HFF-Myc (cell line): ENCODE results near the gene TRIB2.

Source experiments
- DNase-seq: peaks from one replicate; pipeline ENCODE4 v3.0.0-alpha.2; 2011; ENCODE audit warnings: low read depth; ENCODE audit errors: extremely low read depth
- H3K4me3 ChIP-seq: replicated peaks from 2 replicates; pipeline ENCODE4 v1.5.1; 2011; ENCODE audit warnings: low read depth, mild to moderate bottlenecking, control low read depth, low read length
- TF ChIP-seq, protein P1 (sequence below): IDR thresholded peaks from 2 replicates; pipeline ENCODE4 v1.5.1; 2012; ENCODE audit warnings: mild to moderate bottlenecking, low read depth, low read length, control low read depth; ENCODE audit errors: missing control alignments

Gene TRIB2

DNA sequence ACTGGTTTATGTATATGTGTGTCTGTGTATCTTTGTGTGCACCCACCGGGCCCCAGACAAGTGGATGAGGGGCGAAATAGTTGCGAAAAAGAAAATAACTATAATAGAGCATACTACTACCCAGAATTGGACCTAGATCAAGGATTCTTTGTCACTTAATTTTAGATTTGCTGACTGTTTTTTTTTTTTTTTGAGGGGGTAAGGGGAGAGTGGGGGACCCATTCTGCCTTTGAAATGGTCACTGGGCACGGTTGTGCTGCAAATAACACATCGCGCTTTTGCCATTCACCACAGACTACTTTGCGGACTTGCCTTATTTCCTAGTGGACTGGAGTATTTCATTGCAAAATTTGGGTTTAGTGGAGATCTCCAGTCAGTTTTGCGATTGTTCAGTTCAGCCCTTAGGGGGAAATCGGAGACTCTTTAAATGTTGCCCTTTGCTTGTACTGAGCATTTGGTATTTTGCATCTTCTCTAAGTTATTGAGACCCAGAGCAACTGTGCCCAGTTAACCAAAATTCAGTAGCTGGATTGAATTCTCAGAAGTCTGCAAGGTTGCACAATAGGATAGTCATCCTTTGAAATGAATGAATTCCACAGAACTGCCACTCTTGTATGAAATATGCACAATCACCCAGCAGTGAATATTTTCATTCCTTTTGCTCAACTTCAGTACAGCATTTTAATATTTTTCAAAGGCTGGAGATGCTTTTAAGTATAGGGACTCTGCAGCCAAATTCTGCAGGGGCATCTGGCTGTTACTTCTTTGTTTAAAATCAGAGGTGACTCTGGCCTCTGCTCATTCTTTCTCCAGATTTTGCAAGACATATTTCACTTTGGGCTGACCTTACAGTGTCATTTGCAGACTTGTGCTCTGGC lies 2.9 kb downstream of the TRIB2 start:
- TF ChIP-seq, protein P1, sequence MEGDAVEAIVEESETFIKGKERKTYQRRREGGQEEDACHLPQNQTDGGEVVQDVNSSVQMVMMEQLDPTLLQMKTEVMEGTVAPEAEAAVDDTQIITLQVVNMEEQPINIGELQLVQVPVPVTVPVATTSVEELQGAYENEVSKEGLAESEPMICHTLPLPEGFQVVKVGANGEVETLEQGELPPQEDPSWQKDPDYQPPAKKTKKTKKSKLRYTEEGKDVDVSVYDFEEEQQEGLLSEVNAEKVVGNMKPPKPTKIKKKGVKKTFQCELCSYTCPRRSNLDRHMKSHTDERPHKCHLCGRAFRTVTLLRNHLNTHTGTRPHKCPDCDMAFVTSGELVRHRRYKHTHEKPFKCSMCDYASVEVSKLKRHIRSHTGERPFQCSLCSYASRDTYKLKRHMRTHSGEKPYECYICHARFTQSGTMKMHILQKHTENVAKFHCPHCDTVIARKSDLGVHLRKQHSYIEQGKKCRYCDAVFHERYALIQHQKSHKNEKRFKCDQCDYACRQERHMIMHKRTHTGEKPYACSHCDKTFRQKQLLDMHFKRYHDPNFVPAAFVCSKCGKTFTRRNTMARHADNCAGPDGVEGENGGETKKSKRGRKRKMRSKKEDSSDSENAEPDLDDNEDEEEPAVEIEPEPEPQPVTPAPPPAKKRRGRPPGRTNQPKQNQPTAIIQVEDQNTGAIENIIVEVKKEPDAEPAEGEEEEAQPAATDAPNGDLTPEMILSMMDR: no peak
- H3K4me3 ChIP-seq: peak overlapping the region; percentile 92
- no peak for DNase-seq

DNA sequence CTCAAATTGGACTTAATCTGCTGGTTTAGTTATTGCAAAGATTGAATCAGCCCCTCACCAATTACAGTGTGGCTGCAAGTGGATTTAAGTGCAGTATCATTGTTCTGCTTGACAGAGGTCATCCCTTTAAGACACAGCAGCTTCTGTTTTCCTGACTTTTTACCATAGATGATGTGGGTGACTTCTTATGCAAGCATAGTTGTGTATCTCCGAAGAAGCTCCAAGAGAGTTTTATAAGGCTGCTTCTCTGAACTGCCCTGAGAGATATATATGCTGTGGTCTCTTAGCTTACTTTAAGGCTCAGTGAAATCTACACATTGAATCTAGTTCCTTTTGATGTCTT lies 3.5 kb downstream of the TRIB2 start:
- H3K4me3 ChIP-seq: peak overlapping the region; percentile 92
- DNase-seq: no peak
- TF ChIP-seq, protein P1: no peak

DNA sequence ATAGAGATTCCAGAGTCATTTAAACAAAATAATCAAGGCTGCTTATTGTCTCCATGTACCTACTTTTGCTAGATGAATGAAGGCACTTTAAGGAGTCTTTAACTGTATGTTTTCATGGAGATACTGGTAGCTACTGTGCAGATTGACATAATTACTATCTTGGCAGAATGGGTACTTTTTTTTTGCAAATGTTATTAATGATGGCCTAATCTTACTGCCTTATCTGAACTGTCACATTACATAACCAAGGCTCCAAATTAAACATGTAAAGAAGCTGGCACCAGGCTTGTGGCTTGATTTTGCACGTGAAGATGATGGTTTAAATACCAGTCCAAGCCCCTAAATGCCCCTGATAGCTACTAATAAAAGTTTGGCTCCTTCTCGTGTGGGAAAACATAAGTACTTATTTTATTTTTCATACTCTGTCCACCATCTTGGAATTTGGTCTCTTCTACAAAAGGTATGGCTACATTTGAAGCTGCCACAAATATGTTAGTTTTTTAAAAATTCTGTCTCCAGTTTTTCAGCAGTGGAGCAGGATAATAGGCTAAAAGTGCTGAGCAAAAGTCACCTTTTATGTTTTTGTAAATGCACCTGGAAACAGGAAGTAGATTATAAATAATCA lies 4.1 kb downstream of the TRIB2 start:
- H3K4me3 ChIP-seq: peak overlapping the region; percentile 92
- TF ChIP-seq, protein P1: no peak
- no peak for DNase-seq

DNA sequence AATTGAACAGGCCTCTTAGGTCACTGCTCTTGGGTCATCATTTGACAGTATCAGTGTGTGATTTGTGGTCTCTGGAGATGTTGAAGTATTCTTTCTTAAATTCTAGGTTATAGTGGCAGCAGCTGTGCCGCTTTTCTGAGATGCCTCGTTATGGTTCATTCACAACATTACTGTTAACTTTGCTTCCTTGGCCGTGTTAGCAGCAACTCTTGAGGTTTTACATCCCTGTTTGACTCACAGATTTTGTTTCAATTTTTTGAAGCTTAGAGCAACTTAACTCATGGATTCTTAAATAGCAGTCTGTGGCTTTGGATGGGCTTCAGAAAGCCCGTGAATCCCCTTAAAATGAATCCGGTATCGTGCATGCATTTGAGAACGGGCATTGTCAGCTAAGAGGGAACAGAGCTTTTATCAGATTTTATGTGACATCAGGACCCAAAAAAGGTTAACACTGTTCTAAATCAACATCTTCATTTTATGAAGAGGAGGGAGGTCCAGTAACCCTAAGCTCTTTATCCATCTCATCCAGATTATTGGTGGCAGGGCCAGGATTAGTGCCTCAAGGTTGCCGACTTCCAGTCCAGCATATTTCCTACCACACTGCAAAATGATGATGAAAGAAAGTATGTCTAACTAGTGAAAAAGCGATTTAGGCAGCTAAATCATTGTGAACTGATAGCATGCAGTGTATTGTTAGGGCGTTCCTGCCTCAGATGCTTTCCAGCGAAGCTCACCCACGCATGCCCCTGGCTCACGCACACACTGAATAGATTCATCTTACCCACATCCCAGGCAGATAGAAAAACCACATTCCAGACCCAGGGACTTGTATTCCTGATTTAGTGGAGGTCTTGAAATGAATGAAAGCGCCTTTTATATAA lies 5.1 kb downstream of the TRIB2 start:
- peak overlapping the region; percentile 92 for H3K4me3 ChIP-seq

DNA sequence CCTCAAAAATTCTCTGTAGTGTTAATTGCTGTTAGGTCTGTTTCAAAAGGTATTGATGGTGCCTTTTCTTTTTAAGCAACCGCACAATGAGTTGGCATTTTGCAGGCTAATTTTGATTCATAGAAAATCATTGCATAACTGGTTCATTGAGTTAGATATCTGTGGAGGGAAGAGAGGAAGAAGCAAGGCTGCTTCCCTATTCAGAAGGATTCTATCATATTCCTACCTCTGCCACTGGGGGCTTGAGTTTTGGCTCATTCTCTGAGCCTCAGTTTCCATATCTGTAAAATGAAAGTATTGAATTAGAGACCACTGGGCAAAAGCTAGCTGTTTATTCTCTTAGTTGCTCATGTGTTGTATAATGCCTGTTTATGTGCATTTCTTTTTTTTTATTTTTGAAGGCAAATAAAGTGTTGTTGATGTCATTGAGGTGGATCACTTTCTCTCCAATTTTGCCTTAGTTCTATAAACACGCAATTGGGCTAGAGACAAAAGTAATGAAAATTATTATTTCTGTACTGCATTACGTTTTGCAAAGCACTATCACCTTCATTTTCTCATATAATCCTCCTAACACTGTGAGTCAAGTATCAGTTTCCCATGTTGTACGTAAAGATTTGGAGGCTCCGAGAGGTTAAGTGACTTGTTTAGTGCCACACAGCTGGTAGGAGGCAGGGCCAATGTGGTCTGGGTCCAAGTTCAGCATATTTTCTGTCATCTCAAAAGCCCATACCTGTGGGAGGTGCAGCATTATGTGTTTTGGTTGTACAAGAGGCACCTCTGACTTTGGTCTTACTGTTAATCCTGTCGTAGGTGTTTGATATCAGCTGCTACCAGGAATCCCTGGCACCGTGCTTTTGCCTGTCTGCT lies 5.9 kb downstream of the TRIB2 start:
- DNase-seq: no peak
- H3K4me3 ChIP-seq: peak overlapping the region; percentile 92
- TF ChIP-seq, protein P1: no peak

More for the DNA sequence above, 5.1 kb downstream of the TRIB2 start:
- TF ChIP-seq, protein P1: no peak
- DNase-seq: no peak
